ENCODE measurements around the gene WASL.

- TF ChIP-seq CTCF (conservative IDR thresholded peaks at IDR 0.05; ENCODE audit: low read length) (no peak), EZH2phosphoT487 (IDR thresholded peaks at IDR 0.05; ENCODE audit: borderline replicate concordance, low read depth, low read length) (no peak)
Observed at GRCh38 chr7:123792547-123792946, 43.7 kb upstream of the WASL start.
